NCI-H748 (cell line): ENCODE data around the gene TCF20.

Experiments used
- DNase-seq: peaks from one replicate; lab custom pipeline; 2025; ENCODE audit not compliant: unreplicated experiment; lab: John Stamatoyannopoulos, UW

The TCF20 gene

DNA sequence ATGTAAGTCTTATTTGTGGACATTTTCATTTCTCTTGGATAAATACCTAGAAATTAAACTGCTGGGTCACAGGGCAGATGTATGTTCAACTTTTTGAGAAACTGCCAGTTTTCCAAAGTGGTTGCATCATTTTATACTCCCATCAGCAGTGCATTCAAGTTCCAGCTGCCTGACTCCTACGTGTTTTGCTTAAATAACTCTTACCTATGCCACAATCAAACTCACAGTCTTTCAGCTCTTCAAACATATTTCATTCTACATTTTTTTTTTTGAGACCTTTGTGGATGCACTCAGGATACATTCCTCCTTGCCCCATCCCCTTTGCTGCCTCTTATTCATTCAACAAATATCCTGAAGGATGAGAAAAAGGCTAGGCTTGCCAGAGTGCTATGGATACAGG lies 9.2 kb downstream of the TCF20 start:
- no peak for DNase-seq

DNA sequence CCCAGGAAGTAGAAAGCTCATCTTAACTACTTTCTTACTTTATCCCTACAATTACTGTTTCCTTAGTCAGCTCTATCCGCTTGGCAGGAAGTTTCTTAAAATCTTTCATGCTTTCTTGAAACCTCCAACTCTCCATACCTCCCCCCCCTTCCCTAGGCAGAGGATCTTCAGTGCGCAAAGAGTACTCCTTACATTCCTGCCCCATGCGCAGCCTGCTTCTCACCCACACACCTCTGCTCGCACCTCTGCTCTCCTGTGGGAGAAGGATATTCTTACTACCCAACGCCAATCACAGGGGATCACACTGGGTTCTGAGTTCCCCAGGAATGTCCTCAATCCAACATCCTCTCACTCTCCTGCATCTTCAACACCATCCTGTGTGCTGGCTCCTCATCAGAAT lies 12.3 kb downstream of the TCF20 start:
- DNase-seq, result no peak

DNA sequence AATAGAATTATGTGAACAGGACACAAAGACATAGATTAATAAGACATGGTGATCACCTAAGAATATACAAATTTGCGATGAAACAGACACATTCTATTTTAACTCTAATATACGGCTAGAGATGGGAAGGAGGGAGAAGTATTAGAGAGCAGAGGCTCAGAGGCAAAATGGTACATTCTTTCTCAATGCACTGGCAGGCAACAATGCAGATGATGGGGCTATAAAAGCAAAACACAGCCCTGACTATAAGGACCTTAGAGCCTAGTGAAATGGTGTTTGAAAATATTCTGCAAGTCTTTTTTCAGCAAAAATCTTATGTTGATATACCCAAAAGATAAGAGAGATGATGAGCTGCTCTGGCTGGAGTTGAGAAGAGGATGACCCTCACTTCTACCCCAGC lies 13.1 kb downstream of the TCF20 start:
- DNase-seq, result no peak

GRCh38 chr22:42256930-42257329 lies 13.5 kb downstream of the TCF20 start:
- no peak for DNase-seq

GRCh38 chr22:42256220-42256619 lies 14.2 kb downstream of the TCF20 start:
- no peak for DNase-seq

GRCh38 chr22:42249831-42250230 lies 20.6 kb downstream of the TCF20 start:
- DNase-seq, result no peak

- DNase-seq, result no peak
Observed at GRCh38 chr22:42248995-42249394, 21.5 kb downstream of the TCF20 start.

DNA sequence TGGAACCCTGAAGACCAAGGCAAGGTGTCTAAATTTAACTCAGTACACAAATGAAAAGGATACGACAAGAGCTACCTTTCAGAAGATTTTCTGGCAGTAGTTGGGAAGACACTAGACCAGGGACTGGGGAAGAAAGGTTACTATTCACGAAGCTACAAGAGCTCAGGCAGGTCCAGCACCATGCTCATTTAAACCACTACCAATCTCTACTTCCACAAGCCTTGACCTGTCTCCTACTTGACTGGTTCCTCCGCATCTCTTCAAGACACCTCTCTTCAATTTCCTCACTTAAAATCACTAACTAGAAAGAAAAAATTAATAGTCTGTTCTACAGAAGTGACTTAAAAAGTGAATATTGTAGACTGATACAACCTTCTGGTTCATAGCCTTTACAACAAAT lies 22.9 kb downstream of the TCF20 start:
- no peak for DNase-seq

- no peak for DNase-seq
Observed at GRCh38 chr22:42243802-42244060, 26.7 kb downstream of the TCF20 start.

DNA sequence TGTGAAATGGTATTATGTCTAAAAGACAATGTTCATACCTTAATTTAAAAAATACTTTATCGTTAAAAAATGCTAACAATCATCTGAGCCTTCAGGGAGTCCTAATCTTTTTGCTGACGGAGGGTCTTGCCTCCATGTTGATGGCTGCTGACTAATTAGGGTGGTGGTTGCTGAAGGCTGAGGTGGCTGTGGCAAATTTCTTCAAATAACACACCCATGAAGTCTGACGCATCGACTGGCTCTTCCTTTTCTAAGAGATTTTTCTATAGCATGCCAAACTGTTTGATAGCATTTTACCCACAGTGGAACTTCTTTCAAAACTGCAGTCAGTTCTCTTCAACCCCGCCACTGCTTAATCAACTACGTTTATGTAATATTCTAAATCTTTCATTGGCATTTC lies 33.6 kb downstream of the TCF20 start:
- no peak for DNase-seq

DNA sequence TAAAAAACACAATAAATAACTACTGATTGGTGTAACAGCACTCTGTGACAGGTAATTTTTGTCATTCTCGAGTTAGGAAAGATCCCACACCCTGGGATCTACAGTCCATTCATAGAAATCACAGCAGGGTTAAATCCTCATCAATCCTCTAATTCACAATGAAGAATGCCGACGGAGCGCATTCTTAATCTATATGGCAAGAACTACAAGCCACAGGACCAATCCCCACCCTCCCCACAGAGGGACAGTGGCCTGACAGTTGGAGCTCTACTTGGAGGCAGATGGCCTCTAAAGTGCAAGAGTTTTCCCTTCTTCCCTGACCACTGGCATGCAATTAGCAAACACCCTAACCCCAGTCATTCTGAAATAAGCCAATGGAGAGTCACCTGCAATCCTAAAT lies 34.2 kb downstream of the TCF20 start:
- DNase-seq, result no peak

GRCh38 chr22:42233879-42234278 lies 36.6 kb downstream of the TCF20 start:
- DNase-seq, result no peak

DNA sequence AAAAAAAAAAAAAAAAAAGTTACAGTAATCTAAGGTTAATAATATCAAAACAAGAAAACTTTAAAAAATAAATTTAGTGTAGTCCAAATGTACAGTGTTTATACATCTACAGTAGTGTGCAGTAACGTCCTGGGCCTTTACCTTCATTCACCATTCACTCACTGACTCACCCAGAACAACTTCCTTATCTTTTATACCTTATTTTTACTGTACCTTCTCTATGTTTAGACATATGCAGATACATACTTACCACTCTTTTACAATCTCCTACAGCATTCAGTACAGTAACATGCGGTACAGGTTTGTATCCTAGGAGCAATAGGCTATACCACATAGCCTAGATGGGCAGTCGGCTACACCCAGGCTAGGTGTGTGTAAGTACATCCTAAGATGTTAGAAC lies 38.5 kb downstream of the TCF20 start:
- DNase-seq, result no peak

GRCh38 chr22:42229455-42230149 lies 40.9 kb downstream of the TCF20 start:
- DNase-seq, result no peak

DNA sequence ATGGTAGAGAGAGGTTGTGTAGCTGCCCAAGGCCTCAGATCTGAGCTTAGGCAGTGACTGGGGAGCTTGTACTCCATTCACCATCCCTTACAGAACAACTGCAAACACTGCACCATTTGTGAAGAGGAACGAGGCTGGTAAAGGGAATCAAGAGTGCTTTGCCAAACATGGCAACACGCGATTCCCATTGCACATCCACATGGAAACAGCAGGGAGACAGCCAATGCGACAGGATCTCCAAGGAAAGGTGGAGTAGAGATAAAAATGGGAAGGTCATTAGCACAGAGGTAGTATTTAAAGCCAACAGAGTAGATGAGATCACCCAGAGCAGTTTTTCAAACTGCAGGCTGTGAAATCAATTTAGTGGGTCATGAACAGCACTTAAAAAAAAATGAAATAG lies 42.0 kb downstream of the TCF20 start:
- DNase-seq, result no peak

GRCh38 chr22:42227435-42227834 lies 43.0 kb downstream of the TCF20 start:
- no peak for DNase-seq

DNA sequence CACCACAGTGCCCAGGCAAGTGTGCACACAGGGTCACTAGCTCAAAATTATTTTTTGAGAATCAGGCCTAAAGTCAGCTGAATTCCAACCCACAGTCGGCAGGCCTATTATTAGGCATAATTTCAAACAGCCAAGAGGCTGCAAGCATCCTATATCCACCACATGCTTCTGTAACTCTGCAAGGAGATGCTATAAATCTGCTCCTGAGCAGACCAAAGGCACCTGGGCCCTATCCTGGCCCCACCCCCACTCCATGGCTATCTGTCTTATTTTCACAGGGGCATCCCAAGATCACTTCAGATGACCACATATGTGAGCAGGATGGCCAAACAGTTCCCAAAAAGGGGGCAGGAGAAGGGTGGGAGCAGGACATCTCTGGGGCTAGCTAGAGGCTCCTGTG lies 44.6 kb downstream of the TCF20 start:
- no peak for DNase-seq

DNA sequence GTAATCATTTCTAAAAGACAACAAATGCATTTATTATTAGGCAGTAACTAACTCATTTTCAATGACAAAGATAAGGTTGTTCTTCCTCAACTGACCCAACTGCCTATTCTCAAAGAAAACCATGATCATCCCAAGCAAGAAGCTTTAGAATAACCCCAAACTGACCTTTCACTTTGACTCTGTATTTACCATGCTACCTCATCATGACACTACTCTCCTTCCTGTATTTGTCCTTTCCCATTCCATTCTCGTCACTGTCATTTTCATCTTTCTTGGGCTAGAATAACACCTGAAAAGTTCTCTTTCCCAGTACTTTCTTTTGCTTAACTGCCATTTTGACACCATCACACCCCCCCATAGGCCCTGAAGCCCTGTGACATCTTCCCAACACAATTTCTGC lies 48.3 kb downstream of the TCF20 start:
- no peak for DNase-seq
